DOHH2 (cell line): ENCODE data around the gene TNFSF12.

ENCODE experiments used
- CTCF ChIP-seq: fragments of 200-600 bp; sonication (generic); IDR thresholded peaks from one replicate; pipeline ENCODE4 v1.5.1; 2014; ENCODE audit warnings: antibody characterized with exemption, mild to moderate bottlenecking, low read depth, low read length; ENCODE audit not compliant: poor library complexity, severe bottlenecking
- EZH2phosphoT487 ChIP-seq: fragments of 200-600 bp; sonication (generic); IDR thresholded peaks from 2 replicates; pipeline ENCODE4 v1.6.1; 2017; ENCODE audit warnings: borderline replicate concordance, mild to moderate bottlenecking, antibody characterized with exemption, low read length, moderate library complexity, mixed read lengths

- TF ChIP-seq CTCF (no peak), EZH2phosphoT487 (no peak)
These were observed 38.0 kb downstream of the TNFSF12 start for GRCh38 chr17:7586673-7587419.
